Measurements from ENCODE around the gene TTLL1. TPM values are rescaled to one million over a fixed set of nuclear protein-coding genes. Genes with fewer than 3 reads are reported as not detected.

The TTLL1 gene
- total RNA-seq, 1 donor from 2014 or later, result 13.0 TPM

GRCh38 chr22:43014869-43015676, 74.1 kb downstream of the TTLL1 start, which contains the start of gene PACSIN2:
Gene PACSIN2, minus strand, starts transcription at chr22:43015149. Its CDS starts 103,069 bp downstream, at chr22:42912080.
- Mint-ChIP-seq H3K9me3 (ENCODE audit: unreplicated experiment) (no peaks in the 10 kb centered on the region), H3K4me1 (ENCODE audit: unreplicated experiment) (peaks cover 28% of the 10 kb centered on the region), H3K27me3 (ENCODE audit: unreplicated experiment) (peaks cover 9% of the 10 kb centered on the region), H3K4me3 (ENCODE audit: unreplicated experiment) (peak within 1 kb of the TSS; percentile 97), H3K27ac (ENCODE audit: unreplicated experiment) (peak within 1 kb of the TSS; percentile 94), H3K36me3 (ENCODE audit: low read depth, unreplicated experiment) (peaks cover 3% of the 10 kb centered on the region)
- no peak for TF ChIP-seq CTCF (IDR thresholded peaks at IDR 0.05; ENCODE audit: unreplicated experiment)
- DNase-seq (ENCODE audit: low spot score), result peak; percentile 100

GRCh38 chr22:43014316-43014868, 74.8 kb downstream of the TTLL1 start:
- Mint-ChIP-seq H3K27me3 (ENCODE audit: unreplicated experiment) (peaks cover 9% of the 10 kb centered on the region), H3K9me3 (ENCODE audit: unreplicated experiment) (no peaks in the 10 kb centered on the region), H3K27ac (ENCODE audit: unreplicated experiment) (peak overlapping the region; percentile 94), H3K4me3 (ENCODE audit: unreplicated experiment) (peak overlapping the region; percentile 97), H3K4me1 (ENCODE audit: unreplicated experiment) (peaks cover 28% of the 10 kb centered on the region), H3K36me3 (ENCODE audit: low read depth, unreplicated experiment) (peaks cover 3% of the 10 kb centered on the region)
- no peak for TF ChIP-seq CTCF (IDR thresholded peaks at IDR 0.05; ENCODE audit: unreplicated experiment)
- DNase-seq (ENCODE audit: low spot score), result peak; percentile 50

- Mint-ChIP-seq H3K9me3 (ENCODE audit: unreplicated experiment) (no peaks in the 10 kb centered on the region), H3K27me3 (ENCODE audit: unreplicated experiment) (peaks cover 9% of the 10 kb centered on the region), H3K27ac (ENCODE audit: unreplicated experiment) (peak overlapping the region; percentile 94), H3K4me3 (ENCODE audit: unreplicated experiment) (peak overlapping the region; percentile 97), H3K36me3 (ENCODE audit: low read depth, unreplicated experiment) (peaks cover 3% of the 10 kb centered on the region), H3K4me1 (ENCODE audit: unreplicated experiment) (peaks cover 28% of the 10 kb centered on the region)
- TF ChIP-seq CTCF (IDR thresholded peaks at IDR 0.05; ENCODE audit: unreplicated experiment), result no peak
- DNase-seq (ENCODE audit: low spot score), result peak; percentile 22
Measured at GRCh38 chr22:43013355-43014315, 75.6 kb downstream of the TTLL1 start.

GRCh38 chr22:43012390-43012789, 76.8 kb downstream of the TTLL1 start:
- H3K4me3 Mint-ChIP-seq (ENCODE audit: unreplicated experiment), result no peak overlapping the region
- TF ChIP-seq CTCF (IDR thresholded peaks at IDR 0.05; ENCODE audit: unreplicated experiment), result no peak
- peaks cover 5% of the 10 kb centered on the region for H3K27me3 Mint-ChIP-seq (ENCODE audit: unreplicated experiment)
- DNase-seq (ENCODE audit: low spot score), result no peak
- H3K4me1 Mint-ChIP-seq (ENCODE audit: unreplicated experiment), result peaks cover 28% of the 10 kb centered on the region
- no peaks in the 10 kb centered on the region for H3K36me3 Mint-ChIP-seq (ENCODE audit: low read depth, unreplicated experiment)
- no peak overlapping the region for H3K27ac Mint-ChIP-seq (ENCODE audit: unreplicated experiment)
- no peaks in the 10 kb centered on the region for H3K9me3 Mint-ChIP-seq (ENCODE audit: unreplicated experiment)

Measured in endothelial cell (in vitro differentiated cells).